GM12878 (cell line): Measurements from ENCODE around the gene DOP1A. TPM values are rescaled to one million over a fixed set of nuclear protein-coding genes. Genes with fewer than 3 reads are reported as not detected.

ENCODE experiments used
- ATAC-seq: fragments of 200-7000 bp; cut with Tn5 transposase; 3 replicates; pipeline ENCODE4 v1.9.1; 2020; ENCODE audit warnings: mild to moderate bottlenecking, moderate library complexity
- BruUV-seq: library from RNA; stranded (reverse); fragments of 400-500 nt; replicated peaks from 2 replicates; lab custom pipeline; 2021; lab: Mats Ljungman, UMichigan
- CTCF ChIA-PET: fragments of 300-600 bp; sonication (Branson Sonifier 250); formaldehyde crosslinking; extraction: SDS; loops from one replicate; lab custom pipeline; 2021; ENCODE audit warnings: inconsistent platforms; lab: Yijun Ruan, JAX
- POLR2A ChIA-PET: fragments of 350-600 bp; formaldehyde crosslinking; extraction: SDS; loops from one replicate; lab custom pipeline; 2021; ENCODE audit warnings: inconsistent platforms; lab: Charles Lee
- RAD21 ChIA-PET: fragments of 300-600 bp; sonication (Branson Sonifier 250); formaldehyde crosslinking; loops from one replicate; lab custom pipeline; 2023; ENCODE audit warnings: antibody characterized with exemption; ENCODE audit not compliant: unreplicated experiment; lab: Charles Lee
- SMC1A ChIA-PET: fragments of 300-600 bp; sonication (Branson Sonifier 250); formaldehyde crosslinking; loops from one replicate; lab custom pipeline; 2023; ENCODE audit not compliant: unreplicated experiment, uncharacterized antibody; lab: Charles Lee
- DNase-seq: peaks from one replicate; pipeline ENCODE4 v3.0.0-alpha.2; 2011; ENCODE audit warnings: low read depth, low spot score
- FAIRE-seq: peaks from 3 replicates; lab custom pipeline; 2011; peaks lifted over from hg19 to GRCh38; lab: Jason Lieb, UNC
- H2AFZ ChIP-seq: 2 replicates; pipeline ENCODE4 v1.6.0; 2011; ENCODE audit warnings: low read depth, low read length, control low read depth; ENCODE audit not compliant: control insufficient read depth
- H3K27ac ChIP-seq: 2 replicates; pipeline ENCODE4 v1.5.1; 2011; ENCODE audit warnings: control low read depth; ENCODE audit not compliant: control insufficient read depth, insufficient read depth
- H3K27me3 ChIP-seq, 2 experiments: replicated peaks in 1 of 2; 2 replicates each; pipeline versions ENCODE4 v1.6.0 to v1.6.1; 2011; ENCODE audit warnings: low read length in 1 of 2; ENCODE audit not compliant: control insufficient read depth in 2 of 2, insufficient read depth in 2 of 2
- H3K36me3 ChIP-seq, 2 experiments: 2 replicates each; pipeline ENCODE4 v1.5.1; 2011; ENCODE audit warnings: low read length in 1 of 2; ENCODE audit not compliant: control insufficient read depth in 2 of 2, insufficient read depth in 2 of 2
- H3K4me1 ChIP-seq: 2 replicates; pipeline ENCODE4 v1.6.1; 2011; ENCODE audit warnings: mild to moderate bottlenecking, low read length, moderate library complexity, mixed read lengths; ENCODE audit not compliant: control insufficient read depth, insufficient read depth
- H3K4me2 ChIP-seq: 2 replicates; pipeline ENCODE4 v1.6.0; 2011; ENCODE audit warnings: control low read depth; ENCODE audit not compliant: control insufficient read depth, insufficient read depth
- H3K4me3 ChIP-seq: fragments of 200-600 bp; sonication (generic); 2 replicates; pipeline ENCODE4 v1.5.1; 2016
- H3K79me2 ChIP-seq: 2 replicates; pipeline ENCODE4 v1.6.0; 2011; ENCODE audit warnings: low read length; ENCODE audit not compliant: control insufficient read depth, insufficient read depth
- H3K9ac ChIP-seq: 2 replicates; pipeline ENCODE4 v1.8.0; 2011; ENCODE audit warnings: low read length, control low read depth, mixed read lengths; ENCODE audit not compliant: control insufficient read depth, insufficient read depth
- H3K9me3 ChIP-seq: replicated peaks from 3 replicates; pipeline ENCODE4 v1.5.1; 2011; ENCODE audit warnings: mild to moderate bottlenecking, low read length; ENCODE audit not compliant: control insufficient read depth, insufficient read depth
- H4K20me1 ChIP-seq: 2 replicates; pipeline ENCODE4 v1.6.0; 2011; ENCODE audit not compliant: control insufficient read depth, insufficient read depth
- BMI1 ChIP-seq: fragments of 450-650 bp; IDR thresholded peaks from 2 replicates; pipeline ENCODE4 v1.6.1; 2016; ENCODE audit warnings: mild to moderate bottlenecking, moderate library complexity, borderline replicate concordance
- CBX5 ChIP-seq: sonication (generic); IDR thresholded peaks from 2 replicates; pipeline ENCODE4 v1.6.1; 2016; ENCODE audit warnings: low read depth, moderate library complexity, mild to moderate bottlenecking, inconsistent platforms
- KLF5 ChIP-seq: fragments of 450-650 bp; IDR thresholded peaks from 2 replicates; pipeline ENCODE4 v1.6.1; 2014; ENCODE audit warnings: mild to moderate bottlenecking; ENCODE audit not compliant: partially characterized antibody
- MEF2A ChIP-seq: IDR thresholded peaks from 2 replicates; pipeline ENCODE4 v1.6.1; 2011; ENCODE audit warnings: low read depth, mild to moderate bottlenecking, low read length, moderate library complexity; ENCODE audit not compliant: insufficient read depth
- NFYB ChIP-seq: IDR thresholded peaks from 2 replicates; pipeline ENCODE4 v1.6.1; 2011; ENCODE audit warnings: low read depth, mild to moderate bottlenecking, low read length, improper control_type of control experiment, moderate library complexity; ENCODE audit not compliant: insufficient read depth
- PAX5 ChIP-seq: IDR thresholded peaks from 2 replicates; pipeline ENCODE4 v1.6.1; 2011; ENCODE audit warnings: low read depth, low read length, borderline replicate concordance
- PBX3 ChIP-seq: IDR thresholded peaks from 2 replicates; pipeline ENCODE4 v1.6.1; 2011; ENCODE audit warnings: mild to moderate bottlenecking, low read depth, low read length, moderate library complexity; ENCODE audit not compliant: insufficient replicate concordance
- RELB ChIP-seq: fragments of 450-650 bp; IDR thresholded peaks from 2 replicates; pipeline ENCODE4 v1.6.1; 2017; ENCODE audit warnings: low read depth, mild to moderate bottlenecking, moderate library complexity
- SKIL ChIP-seq: fragments of 450-650 bp; IDR thresholded peaks from 2 replicates; pipeline ENCODE4 v1.6.1; 2017; ENCODE audit warnings: mild to moderate bottlenecking, low read depth, inconsistent platforms; ENCODE audit not compliant: poor library complexity, severe bottlenecking
- TAF1 ChIP-seq: IDR thresholded peaks from 2 replicates; pipeline ENCODE4 v1.6.1; 2011; ENCODE audit warnings: mild to moderate bottlenecking, low read depth, low read length, borderline replicate concordance
- YBX1 ChIP-seq: fragments of 450-650 bp; IDR thresholded peaks from 2 replicates; pipeline ENCODE4 v1.6.1; 2016; ENCODE audit warnings: antibody characterized with exemption
- WGBS: methylation state at CpG from one replicate; pipeline ENCODE4 v1.1.6; 2016; ENCODE audit warnings: low lambda C conversion rate; ENCODE audit not compliant: insufficient replicate concordance, insufficient coverage; ENCODE audit errors: missing lambda C conversion rate; 5-methylcytosine and 5-hydroxymethylcytosine counted together
- in situ Hi-C: fragments of 300-500 bp; cut with MboI; formaldehyde crosslinking; loops from 9 replicates; pipeline ENCODE4 v1.14.3; 2018; ENCODE audit warnings: mixed read lengths
- intact Hi-C: fragments of 100-400 bp; cut with micrococcal nuclease; formaldehyde crosslinking; loops from one replicate; pipeline ENCODE4 v1.14.2; 2022; ENCODE audit not compliant: unreplicated experiment
- polyA plus RNA-seq, 11 experiments: library from polyadenylated mRNA; depleted of rRNA in 4 of 11; unstranded in 6 of 11; stranded (reverse) in 5 of 11; fragments of >200 nt; fragmentation: Nextera tagmentation in 4 of 11; fragmentation: Illumina TruSeq in 1 of 11; extraction: Ambion mirVana in 4 of 11; extraction: Trizol in 1 of 11; gene quantifications; 1 replicate in 1 of 11; 2 replicates in 10 of 11; pipeline versions ENCODE4 v1.2.1 to v1.2.3, GENCODE V29; 2011 to 2016; ENCODE audit warnings: inconsistent platforms in 2 of 11, missing spikeins in 2 of 11, low read depth in 1 of 11
- total RNA-seq, 4 experiments: library from RNA; depleted of rRNA in 3 of 4; stranded (reverse); fragments of >200 nt in 3 of 4; fragmentation: Illumina TruSeq in 1 of 4; extraction: Trizol in 1 of 4; gene quantifications; 2 replicates each; pipeline versions ENCODE4 v1.2.1 to v1.2.3, GENCODE V29; 2013 to 2021

The DOP1A gene
- total and polyA plus RNA-seq, 10 of the 15 experiments (the other 5 are each of a cell fraction or from before 2014, with no cell fraction given), result 1.9 to 22.9 (median 10.3) TPM

GRCh38 chr6:83152913-83153312 lies 85.4 kb downstream of the DOP1A start:
- in situ Hi-C loops, result no loop called here
- RAD21 ChIA-PET, result interaction anchor here (1.4 kb wide), 1 partner anchor 62 kb away, joined by 4 read pairs; no protein-coding TSS in a partner anchor
- intact Hi-C loops, result no loop called here
- DNase-seq (no peak), FAIRE-seq (no peak), ATAC-seq (no peak)
- Histone ChIP-seq H4K20me1 (no peaks in the 10 kb centered on the region), H3K4me3 (no peak overlapping the region), H3K4me2 (no peak overlapping the region), H3K27me3 (no peaks in the 10 kb centered on the region), H3K79me2 (no peaks in the 10 kb centered on the region), H3K9ac (no peak overlapping the region), H3K9me3 (no peaks in the 10 kb centered on the region), H3K36me3 (peaks cover 0 to 8% of the 10 kb centered on the region in 2 experiments; a peak in 3 of 4 replicates), H3K27ac (no peak overlapping the region), H3K4me1 (no peaks in the 10 kb centered on the region), H2AFZ (no peak overlapping the region)
- WGBS, result 89% methylated on average over 1 of the region's 1 CpG
- SMC1A ChIA-PET, result interaction anchor here (0.6 to 1.8 kb wide), 2 partner anchors 27 to 62 kb away, joined by 3 to 5 read pairs; no protein-coding TSS in a partner anchor
- CTCF ChIA-PET, result no interaction called here
- POLR2A ChIA-PET, result interaction anchor here (0.7 kb wide), 1 partner anchor 295 kb away, joined by 6 read pairs; no protein-coding TSS in a partner anchor
- no TSS peak for BruUV-seq
- no peak for TF ChIP-seq NFYB
- TF ChIP-seq KLF5, result no peak
- TF ChIP-seq PBX3, result no peak

GRCh38 chr6:83153883-83154521 lies 86.5 kb downstream of the DOP1A start:
- ChIA-PET RAD21 (interaction anchor here (1.4 to 1.7 kb wide), 2 partner anchors 61 to 87 kb away, joined by 4 to 5 read pairs; partner anchors contain the start of gene DOP1A), SMC1A (interaction anchor here (1.2 kb wide), 1 partner anchor 87 kb away, joined by 3 read pairs; the partner anchor contains the start of gene DOP1A), CTCF (interaction anchor here (0.6 to 3.1 kb wide), 2 partner anchors 86 to 585 kb away, joined by 3 to 13 read pairs; partner anchors contain the start of gene DOP1A), POLR2A (no interaction called here)
- Histone ChIP-seq H3K4me2 (no peak overlapping the region), H3K36me3 (peaks cover 0 to 12% of the 10 kb centered on the region in 2 experiments; a peak in 3 of 4 replicates), H3K27ac (no peak overlapping the region), H2AFZ (no peak overlapping the region), H3K27me3 (no peaks in the 10 kb centered on the region), H3K4me3 (no peak overlapping the region), H3K9ac (no peak overlapping the region), H3K79me2 (no peaks in the 10 kb centered on the region), H3K4me1 (no peaks in the 10 kb centered on the region), H3K9me3 (no peaks in the 10 kb centered on the region), H4K20me1 (no peaks in the 10 kb centered on the region)
- in situ Hi-C loops, result no loop called here
- ATAC-seq, result no peak
- 95% methylated on average over 4 of the region's 4 CpGs for WGBS
- no peak for DNase-seq
- BruUV-seq, result no TSS peak
- intact Hi-C loops, result no loop called here
- FAIRE-seq, result no peak
- TF ChIP-seq YBX1, result no peak
- TF ChIP-seq PAX5, result no peak
- TF ChIP-seq TAF1, result no peak
- no peak for TF ChIP-seq BMI1
- no peak for TF ChIP-seq MEF2A
- no peak for TF ChIP-seq RELB
- TF ChIP-seq CBX5, result no peak
- no peak for TF ChIP-seq SKIL
